ENCODE measurements around the gene SH3BGRL3. TPM values are rescaled to one million over a fixed set of nuclear protein-coding genes. Genes with fewer than 3 reads are reported as not detected.

The SH3BGRL3 gene
- total and polyA plus RNA-seq, 2 of the 13 experiments (the other 11 are each of a cell fraction or from before 2014, with no cell fraction given) = 11.4 to 12.2 TPM

DNA sequence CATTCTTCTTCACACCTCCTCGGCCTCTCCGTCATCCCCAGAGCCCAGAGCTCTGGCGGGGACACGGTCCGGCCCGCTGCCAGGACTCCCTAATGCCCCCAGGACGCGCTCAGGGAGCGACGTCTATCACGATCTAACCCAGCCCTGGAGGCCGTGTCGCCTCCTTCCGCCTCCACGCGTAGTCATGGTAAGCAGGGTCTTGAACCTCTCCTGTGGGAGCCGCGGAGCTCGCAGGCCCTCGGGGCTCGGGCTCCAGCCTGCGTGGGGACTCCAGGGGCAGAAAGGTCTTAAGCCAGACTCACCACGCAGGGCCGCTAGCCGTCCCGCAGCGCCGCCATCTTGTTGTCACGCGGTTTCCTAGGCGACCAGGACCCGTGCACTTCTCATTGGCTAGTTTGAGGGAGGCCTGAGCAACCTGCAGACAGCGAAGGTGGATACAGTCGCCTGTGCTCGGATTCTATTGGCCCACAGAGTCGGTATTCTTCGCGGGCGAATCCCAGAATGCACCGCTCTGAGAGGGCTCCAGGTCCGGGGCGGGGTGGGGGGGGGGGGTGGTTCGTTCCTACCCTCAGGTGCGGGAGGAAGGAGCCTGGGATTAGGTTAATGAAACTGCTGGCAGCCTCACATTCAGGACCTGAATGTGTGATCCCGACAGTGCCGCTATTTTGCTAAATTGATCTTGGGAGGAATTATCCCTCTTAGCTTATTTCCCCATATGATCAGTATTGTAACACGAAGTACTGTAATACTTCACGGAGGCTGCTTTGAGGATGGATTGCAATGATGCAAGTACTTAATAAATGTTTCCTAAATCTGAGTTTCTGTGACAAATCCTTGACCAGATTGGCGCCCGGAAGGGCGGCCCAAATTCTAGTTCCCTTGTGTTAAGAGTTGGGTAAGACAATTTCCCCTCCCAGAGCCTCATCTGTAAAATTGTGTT, 26.7 kb downstream of the SH3BGRL3 start, which contains the start of gene UBXN11 (continued):
- TF ChIP-seq, protein P1, sequence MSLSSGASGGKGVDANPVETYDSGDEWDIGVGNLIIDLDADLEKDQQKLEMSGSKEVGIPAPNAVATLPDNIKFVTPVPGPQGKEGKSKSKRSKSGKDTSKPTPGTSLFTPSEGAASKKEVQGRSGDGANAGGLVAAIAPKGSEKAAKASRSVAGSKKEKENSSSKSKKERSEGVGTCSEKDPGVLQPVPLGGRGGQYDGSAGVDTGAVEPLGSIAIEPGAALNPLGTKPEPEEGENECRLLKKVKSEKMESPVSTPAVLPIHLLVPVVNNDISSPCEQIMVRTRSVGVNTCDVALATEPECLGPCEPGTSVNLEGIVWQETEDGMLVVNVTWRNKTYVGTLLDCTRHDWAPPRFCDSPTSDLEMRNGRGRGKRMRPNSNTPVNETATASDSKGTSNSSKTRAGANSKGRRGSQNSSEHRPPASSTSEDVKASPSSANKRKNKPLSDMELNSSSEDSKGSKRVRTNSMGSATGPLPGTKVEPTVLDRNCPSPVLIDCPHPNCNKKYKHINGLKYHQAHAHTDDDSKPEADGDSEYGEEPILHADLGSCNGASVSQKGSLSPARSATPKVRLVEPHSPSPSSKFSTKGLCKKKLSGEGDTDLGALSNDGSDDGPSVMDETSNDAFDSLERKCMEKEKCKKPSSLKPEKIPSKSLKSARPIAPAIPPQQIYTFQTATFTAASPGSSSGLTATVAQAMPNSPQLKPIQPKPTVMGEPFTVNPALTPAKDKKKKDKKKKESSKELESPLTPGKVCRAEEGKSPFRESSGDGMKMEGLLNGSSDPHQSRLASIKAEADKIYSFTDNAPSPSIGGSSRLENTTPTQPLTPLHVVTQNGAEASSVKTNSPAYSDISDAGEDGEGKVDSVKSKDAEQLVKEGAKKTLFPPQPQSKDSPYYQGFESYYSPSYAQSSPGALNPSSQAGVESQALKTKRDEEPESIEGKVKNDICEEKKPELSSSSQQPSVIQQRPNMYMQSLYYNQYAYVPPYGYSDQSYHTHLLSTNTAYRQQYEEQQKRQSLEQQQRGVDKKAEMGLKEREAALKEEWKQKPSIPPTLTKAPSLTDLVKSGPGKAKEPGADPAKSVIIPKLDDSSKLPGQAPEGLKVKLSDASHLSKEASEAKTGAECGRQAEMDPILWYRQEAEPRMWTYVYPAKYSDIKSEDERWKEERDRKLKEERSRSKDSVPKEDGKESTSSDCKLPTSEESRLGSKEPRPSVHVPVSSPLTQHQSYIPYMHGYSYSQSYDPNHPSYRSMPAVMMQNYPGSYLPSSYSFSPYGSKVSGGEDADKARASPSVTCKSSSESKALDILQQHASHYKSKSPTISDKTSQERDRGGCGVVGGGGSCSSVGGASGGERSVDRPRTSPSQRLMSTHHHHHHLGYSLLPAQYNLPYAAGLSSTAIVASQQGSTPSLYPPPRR (CRISPR knock-in tag; IDR thresholded peaks at IDR 0.05; ENCODE audit: borderline replicate concordance) = no peak
- TF ChIP-seq ZNF850 (CRISPR knock-in tag; conservative IDR thresholded peaks at IDR 0.05) = no peak
- peak; percentile 37; the same call in 1 of the 2 replicates for TF ChIP-seq KMT2A (CRISPR knock-in tag; IDR thresholded peaks at IDR 0.05)
- TF ChIP-seq TOPORS (CRISPR knock-in tag; IDR thresholded peaks at IDR 0.05) = no peak
- TF ChIP-seq, protein P2, sequence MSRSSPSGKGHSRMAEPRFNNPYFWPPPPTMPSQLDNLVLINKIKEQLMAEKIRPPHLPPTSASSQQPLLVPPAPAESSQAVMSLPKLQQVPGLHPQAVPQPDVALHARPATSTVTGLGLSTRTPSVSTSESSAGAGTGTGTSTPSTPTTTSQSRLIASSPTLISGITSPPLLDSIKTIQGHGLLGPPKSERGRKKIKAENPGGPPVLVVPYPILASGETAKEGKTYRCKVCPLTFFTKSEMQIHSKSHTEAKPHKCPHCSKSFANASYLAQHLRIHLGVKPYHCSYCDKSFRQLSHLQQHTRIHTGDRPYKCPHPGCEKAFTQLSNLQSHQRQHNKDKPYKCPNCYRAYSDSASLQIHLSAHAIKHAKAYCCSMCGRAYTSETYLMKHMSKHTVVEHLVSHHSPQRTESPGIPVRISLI (CRISPR knock-in tag; IDR thresholded peaks at IDR 0.05; ENCODE audit: borderline replicate concordance) = no peak
- peak; percentile 60; the same call in 1 of the 2 replicates for TF ChIP-seq TAF1 (CRISPR knock-in tag; IDR thresholded peaks at IDR 0.05)
- TF ChIP-seq, protein P3, sequence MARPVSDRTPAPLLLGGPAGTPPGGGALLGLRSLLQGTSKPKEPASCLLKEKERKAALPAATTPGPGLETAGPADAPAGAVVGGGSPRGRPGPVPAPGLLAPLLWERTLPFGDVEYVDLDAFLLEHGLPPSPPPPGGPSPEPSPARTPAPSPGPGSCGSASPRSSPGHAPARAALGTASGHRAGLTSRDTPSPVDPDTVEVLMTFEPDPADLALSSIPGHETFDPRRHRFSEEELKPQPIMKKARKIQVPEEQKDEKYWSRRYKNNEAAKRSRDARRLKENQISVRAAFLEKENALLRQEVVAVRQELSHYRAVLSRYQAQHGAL (CRISPR knock-in tag; IDR thresholded peaks at IDR 0.05; ENCODE audit: not compliant biosample characterization) = no peak
- TF ChIP-seq, protein P4, sequence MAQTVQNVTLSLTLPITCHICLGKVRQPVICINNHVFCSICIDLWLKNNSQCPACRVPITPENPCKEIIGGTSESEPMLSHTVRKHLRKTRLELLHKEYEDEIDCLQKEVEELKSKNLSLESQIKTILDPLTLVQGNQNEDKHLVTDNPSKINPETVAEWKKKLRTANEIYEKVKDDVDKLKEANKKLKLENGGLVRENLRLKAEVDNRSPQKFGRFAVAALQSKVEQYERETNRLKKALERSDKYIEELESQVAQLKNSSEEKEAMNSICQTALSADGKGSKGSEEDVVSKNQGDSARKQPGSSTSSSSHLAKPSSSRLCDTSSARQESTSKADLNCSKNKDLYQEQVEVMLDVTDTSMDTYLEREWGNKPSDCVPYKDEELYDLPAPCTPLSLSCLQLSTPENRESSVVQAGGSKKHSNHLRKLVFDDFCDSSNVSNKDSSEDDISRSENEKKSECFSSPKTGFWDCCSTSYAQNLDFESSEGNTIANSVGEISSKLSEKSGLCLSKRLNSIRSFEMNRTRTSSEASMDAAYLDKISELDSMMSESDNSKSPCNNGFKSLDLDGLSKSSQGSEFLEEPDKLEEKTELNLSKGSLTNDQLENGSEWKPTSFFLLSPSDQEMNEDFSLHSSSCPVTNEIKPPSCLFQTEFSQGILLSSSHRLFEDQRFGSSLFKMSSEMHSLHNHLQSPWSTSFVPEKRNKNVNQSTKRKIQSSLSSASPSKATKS (CRISPR knock-in tag; IDR thresholded peaks at IDR 0.05) = no peak
- no peak for TF ChIP-seq ZNF335 (CRISPR knock-in tag; IDR thresholded peaks at IDR 0.05)
- TF ChIP-seq EED (CRISPR knock-in tag; IDR thresholded peaks at IDR 0.05) = no peak
- TF ChIP-seq SP2 (CRISPR knock-in tag; IDR thresholded peaks at IDR 0.05) = peak; percentile 78
- peak; percentile 40; the same call in 1 of the 2 replicates for TF ChIP-seq IRF2 (CRISPR knock-in tag; IDR thresholded peaks at IDR 0.05)
- TF ChIP-seq, protein P5, sequence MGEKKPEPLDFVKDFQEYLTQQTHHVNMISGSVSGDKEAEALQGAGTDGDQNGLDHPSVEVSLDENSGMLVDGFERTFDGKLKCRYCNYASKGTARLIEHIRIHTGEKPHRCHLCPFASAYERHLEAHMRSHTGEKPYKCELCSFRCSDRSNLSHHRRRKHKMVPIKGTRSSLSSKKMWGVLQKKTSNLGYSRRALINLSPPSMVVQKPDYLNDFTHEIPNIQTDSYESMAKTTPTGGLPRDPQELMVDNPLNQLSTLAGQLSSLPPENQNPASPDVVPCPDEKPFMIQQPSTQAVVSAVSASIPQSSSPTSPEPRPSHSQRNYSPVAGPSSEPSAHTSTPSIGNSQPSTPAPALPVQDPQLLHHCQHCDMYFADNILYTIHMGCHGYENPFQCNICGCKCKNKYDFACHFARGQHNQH (CRISPR knock-in tag; IDR thresholded peaks at IDR 0.05) = 0 out of 2 replicates have a peak, but pooled peaks have one; percentile 27
- TF ChIP-seq ZNF136 (CRISPR knock-in tag; IDR thresholded peaks at IDR 0.05; ENCODE audit: low read depth) = no peak
- no peak for TF ChIP-seq PHB2 (IDR thresholded peaks at IDR 0.05; ENCODE audit: partially characterized antibody)
